Ishikawa (cell line): ENCODE measurements around the gene PMEPA1.
A peak's percentile ranks its signal among the peaks of the same experiment; 100 is the strongest.

Experiments used
- EGR1 ChIP-seq: IDR thresholded peaks from 2 replicates; pipeline ENCODE4 v1.6.1; 2012
- EP300 ChIP-seq: IDR thresholded peaks from 2 replicates; pipeline ENCODE4 v1.6.1; 2012; ENCODE audit warnings: borderline replicate concordance
- TAF1 ChIP-seq: IDR thresholded peaks from 2 replicates; pipeline ENCODE4 v1.6.1; 2012; ENCODE audit warnings: low read depth, mild to moderate bottlenecking
- TCF12 ChIP-seq: IDR thresholded peaks from 2 replicates; pipeline ENCODE4 v1.6.1; 2012; ENCODE audit warnings: low read depth
- TEAD4 ChIP-seq: IDR thresholded peaks from 2 replicates; pipeline ENCODE4 v1.6.1; 2012

- TF ChIP-seq TAF1 (no peak), TCF12 (peak; percentile 24; the same call in 1 of the 2 replicates), EGR1 (peak; percentile 48; the same call in 1 of the 2 replicates), EP300 (no peak), TEAD4 (no peak)
Measured at GRCh38 chr20:57718490-57719009, 8.7 kb upstream of the PMEPA1 start.
